Non-pigmented ciliary epithelial cell (primary cell): ENCODE data around the gene THSD7B.

Experiments
- DNase-seq: peaks from one replicate; pipeline ENCODE4 v3.0.0-alpha.2; 2010; ENCODE audit warnings: low read depth

Gene THSD7B

GRCh38 chr2:137157851-137158250 is 392.5 kb downstream of the THSD7B start:
- no peak for DNase-seq

- no peak for DNase-seq
Observed at GRCh38 chr2:137161250-137161649, 395.9 kb downstream of the THSD7B start.

DNA sequence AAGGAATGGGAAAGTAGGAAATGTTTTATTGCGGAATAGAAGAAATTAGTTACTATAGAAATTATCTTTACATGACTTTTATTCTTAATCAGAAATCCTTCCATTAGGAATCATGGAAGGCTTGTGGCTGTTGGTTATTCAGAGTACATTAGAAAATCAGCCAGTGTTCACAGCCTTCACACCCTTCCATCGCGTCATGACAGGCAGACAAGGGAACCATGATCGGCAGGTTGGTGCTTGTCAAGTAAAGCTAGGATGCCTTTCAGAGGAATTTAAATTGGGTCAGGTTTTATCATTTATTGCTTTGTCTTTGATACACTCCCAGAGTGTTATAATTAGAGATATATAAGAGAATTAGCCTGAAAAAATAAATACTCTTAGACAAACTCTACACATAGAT is 400.6 kb downstream of the THSD7B start:
- no peak for DNase-seq

DNA sequence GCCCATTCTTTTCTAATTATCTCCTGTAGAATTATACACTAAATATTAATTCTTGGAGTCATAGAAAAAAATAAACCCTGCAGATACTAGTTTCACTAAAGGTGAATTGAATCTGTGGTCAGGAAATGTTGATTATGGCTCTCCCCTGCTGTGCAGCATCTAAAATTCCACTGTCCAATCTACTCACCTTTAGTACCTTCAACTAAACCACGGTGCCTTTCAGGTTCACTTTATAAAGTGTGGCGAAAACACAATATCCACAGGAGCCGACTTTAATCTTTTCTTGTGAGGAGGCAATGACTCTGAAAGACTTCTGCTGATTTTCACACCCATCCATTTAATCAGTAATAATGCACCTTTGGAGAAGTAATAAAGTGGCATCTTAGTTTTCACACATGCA is 402.3 kb downstream of the THSD7B start:
- DNase-seq = no peak

DNA sequence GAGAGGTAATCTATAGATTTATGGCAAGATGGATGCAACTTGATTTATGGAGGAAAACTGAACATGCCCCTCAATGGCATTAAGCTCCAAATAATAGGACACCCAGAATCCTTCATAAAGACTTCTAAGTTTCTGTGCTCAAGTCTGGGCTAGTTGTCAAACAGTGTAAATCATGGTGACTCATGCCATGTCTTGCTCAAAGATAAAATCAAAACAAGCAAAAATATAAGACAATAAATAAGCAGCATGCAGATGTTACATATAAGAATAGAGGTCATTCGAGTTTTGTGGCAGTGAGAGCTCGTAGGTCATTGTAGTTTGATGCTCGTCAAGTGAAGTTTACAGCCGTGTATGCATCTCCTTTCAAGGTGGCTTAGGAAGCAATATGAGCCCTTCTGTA is 403.2 kb downstream of the THSD7B start:
- DNase-seq = no peak

DNA sequence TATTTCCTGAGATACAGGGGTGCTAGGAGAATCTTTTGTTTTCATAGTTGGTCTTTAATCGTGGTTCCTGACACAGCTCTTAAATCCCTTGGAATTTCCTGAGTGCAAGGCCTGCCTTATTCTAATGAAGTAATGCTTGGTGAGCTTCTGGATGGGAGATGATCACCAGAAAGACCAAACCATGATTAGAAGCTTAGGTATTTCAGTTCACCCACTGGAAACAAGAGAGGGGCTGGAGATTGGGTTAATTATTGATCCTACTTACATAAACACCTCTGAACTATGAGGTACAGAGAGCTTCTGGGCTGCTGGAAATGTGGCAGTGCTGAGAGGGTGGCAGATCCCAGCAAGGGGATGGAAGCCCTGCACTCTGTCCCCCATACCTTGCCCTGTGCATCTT is 406.8 kb downstream of the THSD7B start:
- DNase-seq = no peak

DNA sequence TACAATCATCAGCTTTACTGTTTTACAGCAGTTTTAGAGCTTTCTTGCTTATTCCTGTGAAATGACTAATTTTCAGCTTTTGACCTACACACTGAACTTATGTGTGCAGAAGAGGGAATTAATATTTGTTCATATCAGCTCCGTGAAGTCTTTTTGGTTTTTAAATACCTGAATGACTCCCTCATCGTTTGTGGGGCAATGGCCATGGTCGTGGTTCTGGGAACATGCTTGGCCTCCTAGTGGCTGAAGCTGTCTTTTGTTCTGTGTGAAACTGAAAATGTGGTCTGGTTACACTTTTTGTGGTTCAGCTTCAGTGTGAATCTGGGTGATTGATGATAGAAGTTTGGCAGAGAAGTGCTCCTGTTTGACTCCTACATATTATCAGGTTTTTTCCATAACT is 408.1 kb downstream of the THSD7B start:
- peak; percentile 77 for DNase-seq

- DNase-seq = no peak
Observed at GRCh38 chr2:137175246-137175645, 409.9 kb downstream of the THSD7B start.

GRCh38 chr2:137178951-137179377 is 413.6 kb downstream of the THSD7B start:
- DNase-seq = no peak

- DNase-seq = no peak
Observed at GRCh38 chr2:137179542-137179941, 414.2 kb downstream of the THSD7B start.

DNA sequence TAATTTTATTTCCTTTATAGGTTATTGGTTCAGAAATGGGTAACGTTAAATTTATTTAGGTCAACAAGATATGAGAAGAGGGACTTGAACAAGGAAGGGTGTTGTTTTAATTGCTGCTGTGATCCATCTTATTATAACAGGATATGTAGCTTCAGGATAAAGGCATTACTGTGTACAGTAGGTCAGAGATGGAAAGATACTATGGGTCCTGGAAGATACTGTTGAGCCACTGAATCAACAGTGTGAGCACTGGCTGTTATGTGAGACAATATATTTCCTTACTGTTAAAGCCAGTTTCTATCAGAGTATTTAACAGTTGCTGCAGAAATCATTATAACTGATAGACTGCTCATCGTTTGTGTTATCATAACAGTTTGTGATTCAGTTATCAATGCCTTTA is 414.7 kb downstream of the THSD7B start:
- no peak for DNase-seq

DNA sequence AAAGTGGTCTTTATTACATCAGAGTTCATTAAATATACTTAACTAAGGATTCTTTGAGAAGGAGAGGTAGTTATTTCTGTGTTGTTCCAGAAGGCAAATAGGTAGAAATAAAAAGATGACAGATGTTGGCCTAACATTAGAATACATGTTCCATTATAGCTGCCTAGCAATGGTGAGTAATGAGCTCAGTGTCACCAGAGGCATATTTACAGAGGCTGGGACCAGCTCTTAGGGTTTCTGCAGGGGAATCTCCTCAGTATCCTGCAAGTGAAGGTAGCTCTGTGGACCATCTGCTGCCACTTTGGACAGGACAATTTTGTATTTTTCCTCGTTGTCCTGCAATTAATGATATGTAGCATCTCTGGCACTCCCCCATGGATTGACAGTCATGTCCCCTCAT is 416.0 kb downstream of the THSD7B start:
- DNase-seq = no peak

DNA sequence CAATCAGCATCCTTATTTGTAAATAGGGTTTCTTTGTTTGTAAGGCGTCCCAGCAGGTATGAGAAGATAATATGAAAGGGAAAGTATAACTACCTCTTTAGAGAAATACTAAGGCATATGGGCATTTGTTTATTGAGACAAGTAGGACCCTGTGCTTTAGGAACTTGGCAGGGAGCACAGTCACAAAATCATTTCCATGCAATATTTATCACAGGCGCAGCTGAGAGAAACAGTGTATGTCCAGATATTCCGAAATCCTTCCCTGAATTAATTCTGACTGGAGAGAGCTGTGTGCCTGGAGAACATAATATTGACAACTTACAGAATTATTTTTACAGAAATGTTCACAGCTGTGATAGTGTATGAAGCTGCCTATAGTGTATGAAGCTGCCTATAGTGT is 416.7 kb downstream of the THSD7B start:
- DNase-seq = no peak

GRCh38 chr2:137183206-137183898 is 418.0 kb downstream of the THSD7B start:
- no peak for DNase-seq

DNA sequence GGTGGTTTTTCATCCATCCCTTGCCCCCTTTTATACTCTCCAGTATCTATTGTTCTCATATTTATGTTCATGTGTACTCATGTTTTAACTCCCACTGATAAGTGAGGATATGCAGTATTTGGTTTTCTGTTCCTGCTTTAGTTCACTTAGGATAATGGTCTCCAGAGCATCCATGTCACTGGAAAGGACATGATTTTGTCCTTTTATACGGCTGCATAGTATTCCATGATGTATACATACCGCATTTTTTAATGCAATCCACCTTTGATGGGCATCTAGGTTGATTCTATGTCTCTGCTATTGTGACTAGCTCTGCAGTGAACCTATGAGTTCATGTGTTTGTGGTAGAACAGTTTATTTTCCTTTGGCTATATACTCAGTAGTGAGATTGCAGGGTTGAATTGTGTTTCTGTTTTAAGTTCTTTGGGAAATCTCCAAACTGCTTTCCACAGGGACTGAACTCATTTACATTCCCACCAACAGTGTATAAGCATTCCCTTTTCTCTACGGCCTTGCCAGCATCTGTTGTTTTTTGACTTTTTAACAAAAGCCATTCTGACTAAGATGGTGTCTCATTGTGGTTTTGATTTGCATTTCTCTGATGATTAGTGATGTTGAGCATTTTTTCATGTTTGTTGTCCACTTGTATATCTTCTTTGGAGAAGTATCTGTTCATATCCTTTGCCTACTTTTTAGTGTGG is 420.2 kb downstream of the THSD7B start:
- DNase-seq = no peak

DNA sequence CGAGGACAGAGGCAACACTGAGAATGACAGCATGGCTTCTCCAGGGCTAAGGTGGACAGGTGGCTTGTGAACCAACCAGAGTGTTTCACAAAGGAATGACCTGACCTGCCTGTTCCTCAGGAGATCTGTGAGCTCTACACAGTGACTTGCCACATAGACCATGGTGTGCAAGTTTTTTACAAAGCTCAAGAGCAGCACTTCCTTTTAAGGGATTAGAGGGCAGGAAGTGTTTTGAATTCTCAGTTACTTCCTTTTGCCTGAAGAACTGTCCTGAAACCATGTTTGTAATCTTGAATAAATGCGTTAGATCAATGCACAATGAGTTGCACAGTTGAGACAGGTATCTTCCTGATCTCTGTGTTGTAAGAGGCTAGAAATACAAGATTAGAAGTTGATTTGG is 421.9 kb downstream of the THSD7B start:
- no peak for DNase-seq

DNA sequence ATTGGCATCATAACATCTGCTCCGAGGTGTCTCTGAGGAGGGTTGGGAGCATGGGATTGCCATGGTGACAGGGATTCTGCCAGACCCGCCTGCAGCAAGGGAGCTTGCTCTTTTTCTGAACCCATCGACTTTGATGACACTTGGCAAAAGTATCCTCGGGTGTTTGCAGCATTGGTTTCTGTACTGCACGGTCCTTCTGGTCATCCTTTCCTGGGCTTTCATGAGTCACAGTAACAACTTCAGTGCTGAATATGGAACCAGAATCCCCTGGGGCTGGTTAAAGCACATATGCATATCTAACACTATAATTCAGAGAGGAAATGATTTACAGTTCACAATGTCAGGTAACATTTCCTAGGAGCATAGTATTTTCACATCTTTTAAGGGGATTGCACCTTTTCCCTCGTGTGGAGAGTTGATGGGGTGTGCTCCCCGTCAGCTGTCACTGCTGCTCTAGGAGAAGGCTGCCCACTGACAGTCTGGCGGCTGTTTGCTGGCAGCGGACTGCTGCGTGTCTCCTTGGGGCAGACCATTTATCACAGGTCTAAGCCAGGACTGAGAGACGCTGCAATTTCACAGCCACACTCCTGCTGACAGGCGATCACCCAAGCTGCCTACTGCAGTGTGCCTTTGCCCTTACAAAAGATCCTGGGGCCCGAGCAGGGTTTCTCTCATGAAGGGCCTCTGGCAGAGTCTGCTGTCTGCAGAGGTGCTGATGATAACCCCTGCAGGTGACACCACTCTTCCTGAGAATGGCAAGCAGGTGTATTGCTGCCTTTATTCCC is 425.3 kb downstream of the THSD7B start:
- DNase-seq = no peak

DNA sequence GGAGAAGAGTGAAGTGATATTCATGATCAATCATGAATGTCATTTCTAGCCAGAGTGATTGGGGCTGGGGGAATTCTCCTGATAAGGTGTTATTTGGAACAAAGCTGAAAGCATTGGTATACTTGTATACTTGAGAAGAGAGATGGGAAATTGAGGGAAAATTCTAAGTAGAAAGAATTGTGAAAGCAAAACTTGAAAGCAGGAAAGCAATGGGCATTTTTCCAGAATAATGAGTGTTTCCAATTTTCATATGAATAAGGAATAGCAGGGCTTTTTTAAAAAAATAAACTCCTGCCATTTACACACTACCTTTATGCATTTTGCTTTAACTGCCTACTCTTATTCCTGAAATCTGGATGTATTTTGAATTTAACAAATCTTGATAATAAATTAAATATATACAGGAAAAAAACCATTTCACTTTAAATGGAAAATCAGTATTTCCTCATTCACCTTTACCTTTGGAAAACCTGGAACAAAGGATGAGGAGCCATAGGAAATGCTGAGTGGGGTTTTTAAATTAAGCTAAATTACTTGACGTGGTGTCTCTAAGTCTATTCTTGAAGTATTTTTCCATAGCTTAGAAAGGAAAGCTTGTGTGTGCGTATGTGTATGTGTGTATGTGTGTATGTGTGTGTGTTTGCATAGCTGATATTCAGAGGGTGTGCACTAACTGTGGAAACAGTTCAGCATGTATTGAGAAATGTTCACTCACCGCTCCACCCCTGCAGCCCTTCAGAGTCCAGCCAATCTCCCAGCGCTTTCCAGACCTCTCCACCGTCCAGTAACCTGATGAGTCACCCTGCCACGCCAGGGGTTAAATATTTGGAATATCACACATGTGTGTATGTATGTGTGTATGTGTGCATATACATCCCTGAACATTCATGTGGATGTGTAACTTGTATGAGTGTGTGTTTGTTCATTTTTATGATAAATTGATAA is 427.3 kb downstream of the THSD7B start:
- DNase-seq = no peak

- no peak for DNase-seq
Observed at GRCh38 chr2:137193401-137193800, 428.1 kb downstream of the THSD7B start.

- DNase-seq = no peak
Observed at GRCh38 chr2:137194111-137194510, 428.8 kb downstream of the THSD7B start.

DNA sequence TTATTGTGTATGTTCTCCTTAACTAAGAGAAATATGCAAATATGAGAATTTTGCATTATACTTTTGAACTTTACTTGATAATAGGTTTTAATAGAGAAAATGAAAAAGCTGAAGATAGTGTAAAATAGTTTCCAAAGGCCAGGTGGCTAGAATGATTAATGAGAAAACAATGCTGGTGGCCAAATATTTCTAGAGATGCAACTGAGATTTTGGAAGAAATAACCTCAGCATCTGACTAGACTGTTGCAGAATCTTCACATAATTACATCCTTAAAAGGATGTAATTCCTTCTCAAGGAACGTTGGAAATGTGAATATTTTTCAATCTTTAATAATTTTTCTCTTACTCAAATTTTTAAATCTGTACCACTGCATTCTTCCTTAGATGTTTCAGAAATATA is 434.4 kb downstream of the THSD7B start:
- DNase-seq = no peak

- DNase-seq = no peak
Observed at GRCh38 chr2:137202318-137202717, 437.0 kb downstream of the THSD7B start.
